Choroid plexus epithelial cell (primary cell): ENCODE data around the gene RAP2C.

Source experiments
- DNase-seq: peaks from one replicate; pipeline ENCODE4 v3.0.0-alpha.2; 2010; ENCODE audit warnings: low read depth
- H3K4me3 ChIP-seq: 2 replicates; pipeline ENCODE4 v1.5.1; 2011; ENCODE audit warnings: low read depth, mild to moderate bottlenecking, control low read depth, low read length, moderate library complexity
- CTCF ChIP-seq: conservative IDR thresholded peaks from 2 replicates; pipeline ENCODE4 v1.5.1; 2011; ENCODE audit warnings: low read depth, mild to moderate bottlenecking, control low read depth, inconsistent platforms, low read length, moderate library complexity

Gene RAP2C

GRCh38 chrX:132216806-132217202 is 2.4 kb downstream of the RAP2C start:
- peak overlapping the region; percentile 70 for H3K4me3 ChIP-seq
- DNase-seq, result peak; percentile 51
- TF ChIP-seq CTCF, result no peak

DNA sequence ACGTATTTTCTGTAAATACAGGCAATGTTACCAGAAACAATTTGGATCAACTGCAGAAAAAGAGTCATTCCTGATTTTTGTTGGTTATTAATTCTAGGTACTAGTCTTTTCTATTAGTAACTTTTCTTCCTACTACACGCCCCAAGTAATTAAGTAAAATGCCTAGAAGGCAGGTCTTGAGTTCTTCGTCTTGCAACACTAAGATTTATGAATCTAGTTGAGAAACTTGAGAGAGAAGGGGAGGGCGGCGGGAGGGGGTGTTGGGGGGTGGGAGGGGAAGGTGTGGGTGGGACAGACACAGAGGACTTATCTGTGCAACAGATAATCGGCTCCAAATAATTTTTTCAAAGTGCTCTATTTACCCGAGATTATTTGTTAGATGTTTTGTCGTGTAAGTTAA is 3.0 kb downstream of the RAP2C start:
- peak overlapping the region; percentile 70 for H3K4me3 ChIP-seq
- no peak for DNase-seq
- no peak for TF ChIP-seq CTCF

DNA sequence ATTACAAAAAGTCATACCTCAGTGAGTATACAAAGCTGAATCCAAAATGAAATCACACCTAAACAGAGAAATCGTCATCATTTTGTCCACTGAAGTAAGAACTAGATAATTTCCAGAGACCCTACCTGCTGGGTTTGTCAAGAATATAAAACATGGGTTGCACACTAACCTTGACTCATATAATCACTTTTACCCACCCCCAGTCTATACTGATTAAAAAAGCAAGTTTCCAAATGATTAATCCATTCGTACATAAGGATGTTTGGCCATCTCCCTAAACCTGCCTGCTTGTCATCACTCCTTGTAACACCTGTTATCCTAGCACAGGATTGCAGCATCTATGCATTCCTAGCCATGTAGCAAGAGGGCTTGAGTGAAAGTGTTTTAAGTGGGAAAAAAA is 4.7 kb downstream of the RAP2C start:
- TF ChIP-seq CTCF, result no peak
- DNase-seq, result no peak
- no peak overlapping the region for H3K4me3 ChIP-seq

GRCh38 chrX:132209527-132209926 is 9.7 kb downstream of the RAP2C start:
- H3K4me3 ChIP-seq, result no peak overlapping the region
- TF ChIP-seq CTCF, result no peak
- peak; percentile 74 for DNase-seq

- TF ChIP-seq CTCF, result no peak
- no peak overlapping the region for H3K4me3 ChIP-seq
- DNase-seq, result no peak
Measured at GRCh38 chrX:132208422-132208821, 10.8 kb downstream of the RAP2C start.

DNA sequence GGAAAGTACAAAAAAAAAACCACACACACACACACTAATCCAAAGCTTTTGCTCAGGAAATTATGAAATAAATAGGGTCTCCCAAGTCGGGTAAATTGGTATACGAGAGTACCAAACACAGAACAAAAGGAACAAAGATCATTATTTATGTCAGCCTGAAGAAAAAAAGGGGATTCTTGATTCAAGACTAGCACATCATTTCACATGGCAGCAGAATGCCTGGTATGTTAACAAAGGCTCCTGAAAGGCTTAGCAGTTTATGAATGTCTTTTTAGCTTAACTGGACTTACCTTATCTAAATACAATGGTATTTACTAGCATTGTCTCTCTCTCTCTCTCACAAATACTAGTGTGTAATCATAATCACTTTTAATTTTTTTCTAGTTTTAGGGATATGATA is 11.3 kb downstream of the RAP2C start:
- no peak overlapping the region for H3K4me3 ChIP-seq
- DNase-seq, result no peak
- no peak for TF ChIP-seq CTCF

- no peak for TF ChIP-seq CTCF
- H3K4me3 ChIP-seq, result no peak overlapping the region
- DNase-seq, result peak; percentile 31
Measured at GRCh38 chrX:132206259-132206658, 13.0 kb downstream of the RAP2C start.
